ENCODE data around the gene PKD1L1.

DNA sequence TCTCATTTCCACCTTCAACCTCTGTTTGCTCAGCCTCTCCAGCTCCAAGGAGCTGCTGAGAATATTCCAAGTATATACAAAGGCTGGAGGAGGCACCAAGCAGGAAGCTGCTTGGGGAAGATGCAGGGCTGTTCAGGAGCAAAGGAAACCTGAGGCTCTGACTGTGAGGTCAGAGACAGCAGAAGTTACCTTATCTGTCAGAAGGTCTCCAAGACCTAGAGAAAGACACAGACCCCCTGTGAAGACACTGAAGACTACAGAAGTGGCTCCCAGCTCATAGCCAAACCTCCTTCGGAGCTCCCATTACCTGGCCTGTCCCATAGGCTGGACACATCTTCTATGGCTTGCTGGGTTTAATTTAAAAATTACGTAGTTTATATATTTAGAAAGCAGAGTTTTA lies 53.2 kb downstream of the PKD1L1 start:
- TF ChIP-seq, protein P1, sequence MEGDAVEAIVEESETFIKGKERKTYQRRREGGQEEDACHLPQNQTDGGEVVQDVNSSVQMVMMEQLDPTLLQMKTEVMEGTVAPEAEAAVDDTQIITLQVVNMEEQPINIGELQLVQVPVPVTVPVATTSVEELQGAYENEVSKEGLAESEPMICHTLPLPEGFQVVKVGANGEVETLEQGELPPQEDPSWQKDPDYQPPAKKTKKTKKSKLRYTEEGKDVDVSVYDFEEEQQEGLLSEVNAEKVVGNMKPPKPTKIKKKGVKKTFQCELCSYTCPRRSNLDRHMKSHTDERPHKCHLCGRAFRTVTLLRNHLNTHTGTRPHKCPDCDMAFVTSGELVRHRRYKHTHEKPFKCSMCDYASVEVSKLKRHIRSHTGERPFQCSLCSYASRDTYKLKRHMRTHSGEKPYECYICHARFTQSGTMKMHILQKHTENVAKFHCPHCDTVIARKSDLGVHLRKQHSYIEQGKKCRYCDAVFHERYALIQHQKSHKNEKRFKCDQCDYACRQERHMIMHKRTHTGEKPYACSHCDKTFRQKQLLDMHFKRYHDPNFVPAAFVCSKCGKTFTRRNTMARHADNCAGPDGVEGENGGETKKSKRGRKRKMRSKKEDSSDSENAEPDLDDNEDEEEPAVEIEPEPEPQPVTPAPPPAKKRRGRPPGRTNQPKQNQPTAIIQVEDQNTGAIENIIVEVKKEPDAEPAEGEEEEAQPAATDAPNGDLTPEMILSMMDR (IDR thresholded peaks at IDR 0.05): no peak
- TF ChIP-seq POLR2AphosphoS5 (IDR thresholded peaks at IDR 0.05): no peak

Data from prostate gland (tissue), 2 donors.